Progenitor cell of endocrine pancreas (in vitro differentiated cells): ENCODE results near the gene IFT122. TPM values are rescaled to one million over a fixed set of nuclear protein-coding genes. Genes with fewer than 3 reads are reported as not detected.

ENCODE experiments used
- DNase-seq: peaks from one replicate; pipeline ENCODE4 v3.0.0; 2021; ENCODE audit warnings: low spot score; ENCODE audit not compliant: unreplicated experiment
- H3K27ac Mint-ChIP-seq: 2 replicates; pipeline ENCODE4 v1.8.0; 2021; ENCODE audit warnings: mild to moderate bottlenecking, moderate library complexity, mixed read lengths
- H3K27me3 Mint-ChIP-seq: 2 replicates; pipeline ENCODE4 v1.8.0; 2021; ENCODE audit warnings: mixed read lengths
- H3K36me3 Mint-ChIP-seq: 2 replicates; pipeline ENCODE4 v1.8.0; 2022; ENCODE audit warnings: mixed read lengths; ENCODE audit not compliant: insufficient read depth
- H3K4me1 Mint-ChIP-seq: 2 replicates; pipeline ENCODE4 v1.8.0; 2021; ENCODE audit warnings: low read depth, mixed read lengths
- H3K4me3 Mint-ChIP-seq: 2 replicates; pipeline ENCODE4 v1.8.0; 2021; ENCODE audit warnings: low read depth, mild to moderate bottlenecking, moderate library complexity, mixed read lengths
- H3K9me3 Mint-ChIP-seq: 2 replicates; pipeline ENCODE4 v1.8.0; 2021; ENCODE audit warnings: low read depth, mixed read lengths
- CTCF ChIP-seq: fragments of 200-600 bp; sonication (generic); IDR thresholded peaks from one replicate; pipeline ENCODE4 v1.5.0; 2021; ENCODE audit warnings: antibody characterized with exemption, mild to moderate bottlenecking; ENCODE audit not compliant: unreplicated experiment
- total RNA-seq: library from RNA; stranded (reverse); gene quantifications from 2 replicates; pipeline ENCODE4 v1.2.1, GENCODE V29; 2021

The IFT122 gene
- total RNA-seq, 1 donor from 2014 or later = 75.6 TPM

GRCh38 chr3:129563332-129563731 is 123.3 kb downstream of the IFT122 start:
- no peak overlapping the region for H3K27ac Mint-ChIP-seq
- no peak overlapping the region for H3K4me3 Mint-ChIP-seq
- H3K36me3 Mint-ChIP-seq = no peaks in the 10 kb centered on the region
- no peak for TF ChIP-seq CTCF
- no peaks in the 10 kb centered on the region for H3K9me3 Mint-ChIP-seq
- no peaks in the 10 kb centered on the region for H3K27me3 Mint-ChIP-seq
- no peak for DNase-seq
- peaks cover 2% of the 10 kb centered on the region for H3K4me1 Mint-ChIP-seq

GRCh38 chr3:129563850-129564535 is 124.0 kb downstream of the IFT122 start:
- no peak overlapping the region for H3K4me3 Mint-ChIP-seq
- peaks cover 2% of the 10 kb centered on the region for H3K4me1 Mint-ChIP-seq
- H3K27ac Mint-ChIP-seq = no peak overlapping the region
- no peaks in the 10 kb centered on the region for H3K9me3 Mint-ChIP-seq
- no peaks in the 10 kb centered on the region for H3K36me3 Mint-ChIP-seq
- TF ChIP-seq CTCF = no peak
- no peaks in the 10 kb centered on the region for H3K27me3 Mint-ChIP-seq
- no peak for DNase-seq

- no peaks in the 10 kb centered on the region for H3K36me3 Mint-ChIP-seq
- peaks cover 2% of the 10 kb centered on the region for H3K4me1 Mint-ChIP-seq
- no peak overlapping the region for H3K4me3 Mint-ChIP-seq
- no peak for TF ChIP-seq CTCF
- no peak for DNase-seq
- no peaks in the 10 kb centered on the region for H3K27me3 Mint-ChIP-seq
- no peaks in the 10 kb centered on the region for H3K9me3 Mint-ChIP-seq
- peak overlapping the region; percentile 54 for H3K27ac Mint-ChIP-seq
These were observed 125.1 kb downstream of the IFT122 start for GRCh38 chr3:129564981-129565644.

- no peaks in the 10 kb centered on the region for H3K36me3 Mint-ChIP-seq
- no peak for DNase-seq
- H3K9me3 Mint-ChIP-seq = no peaks in the 10 kb centered on the region
- H3K27ac Mint-ChIP-seq = no peak overlapping the region
- no peaks in the 10 kb centered on the region for H3K4me1 Mint-ChIP-seq
- no peak overlapping the region for H3K4me3 Mint-ChIP-seq
- no peaks in the 10 kb centered on the region for H3K27me3 Mint-ChIP-seq
- no peak for TF ChIP-seq CTCF
These were observed 125.9 kb downstream of the IFT122 start for GRCh38 chr3:129565902-129566301.

- TF ChIP-seq CTCF = no peak
- H3K4me3 Mint-ChIP-seq = no peak overlapping the region
These were observed 127.2 kb downstream of the IFT122 start for GRCh38 chr3:129567176-129567705.

More at GRCh38 chr3:129567176-129567705, 127.2 kb downstream of the IFT122 start:
- no peaks in the 10 kb centered on the region for H3K36me3 Mint-ChIP-seq
- H3K27ac Mint-ChIP-seq = no peak overlapping the region
- no peak for DNase-seq
- no peaks in the 10 kb centered on the region for H3K4me1 Mint-ChIP-seq
- H3K9me3 Mint-ChIP-seq = no peaks in the 10 kb centered on the region
- H3K27me3 Mint-ChIP-seq = no peaks in the 10 kb centered on the region
